GM12878 (cell line): ENCODE measurements around the gene MRTFB. TPM values are rescaled to one million over a fixed set of nuclear protein-coding genes. Genes with fewer than 3 reads are reported as not detected.
"Not testable (repeated sequence)": the region's sequence is repeated elsewhere in the genome, so short reads cannot be mapped to it uniquely, and the experiment has no call there.

ENCODE experiments used
- ATAC-seq: fragments of 200-7000 bp; cut with Tn5 transposase; 3 replicates; pipeline ENCODE4 v1.9.1; 2020; ENCODE audit warnings: mild to moderate bottlenecking, moderate library complexity
- BruUV-seq: library from RNA; stranded (reverse); fragments of 400-500 nt; replicated peaks from 2 replicates; lab custom pipeline; 2021; lab: Mats Ljungman, UMichigan
- CTCF ChIA-PET: fragments of 300-600 bp; sonication (Branson Sonifier 250); formaldehyde crosslinking; extraction: SDS; loops from one replicate; lab custom pipeline; 2021; ENCODE audit warnings: inconsistent platforms; lab: Yijun Ruan, JAX
- POLR2A ChIA-PET: fragments of 350-600 bp; formaldehyde crosslinking; extraction: SDS; loops from one replicate; lab custom pipeline; 2021; ENCODE audit warnings: inconsistent platforms; lab: Charles Lee
- RAD21 ChIA-PET: fragments of 300-600 bp; sonication (Branson Sonifier 250); formaldehyde crosslinking; loops from one replicate; lab custom pipeline; 2023; ENCODE audit warnings: antibody characterized with exemption; ENCODE audit not compliant: unreplicated experiment; lab: Charles Lee
- SMC1A ChIA-PET: fragments of 300-600 bp; sonication (Branson Sonifier 250); formaldehyde crosslinking; loops from one replicate; lab custom pipeline; 2023; ENCODE audit not compliant: unreplicated experiment, uncharacterized antibody; lab: Charles Lee
- DNase-seq: peaks from one replicate; pipeline ENCODE4 v3.0.0-alpha.2; 2011; ENCODE audit warnings: low read depth, low spot score
- FAIRE-seq: peaks from 3 replicates; lab custom pipeline; 2011; peaks lifted over from hg19 to GRCh38; lab: Jason Lieb, UNC
- H2AFZ ChIP-seq: 2 replicates; pipeline ENCODE4 v1.6.0; 2011; ENCODE audit warnings: low read depth, low read length, control low read depth; ENCODE audit not compliant: control insufficient read depth
- H3K27ac ChIP-seq: 2 replicates; pipeline ENCODE4 v1.5.1; 2011; ENCODE audit warnings: control low read depth; ENCODE audit not compliant: control insufficient read depth, insufficient read depth
- H3K27me3 ChIP-seq, 2 experiments: replicated peaks in 1 of 2; 2 replicates each; pipeline versions ENCODE4 v1.6.0 to v1.6.1; 2011; ENCODE audit warnings: low read length in 1 of 2; ENCODE audit not compliant: control insufficient read depth in 2 of 2, insufficient read depth in 2 of 2
- H3K36me3 ChIP-seq, 2 experiments: 2 replicates each; pipeline ENCODE4 v1.5.1; 2011; ENCODE audit warnings: low read length in 1 of 2; ENCODE audit not compliant: control insufficient read depth in 2 of 2, insufficient read depth in 2 of 2
- H3K4me1 ChIP-seq: 2 replicates; pipeline ENCODE4 v1.6.1; 2011; ENCODE audit warnings: mild to moderate bottlenecking, low read length, moderate library complexity, mixed read lengths; ENCODE audit not compliant: control insufficient read depth, insufficient read depth
- H3K4me2 ChIP-seq: 2 replicates; pipeline ENCODE4 v1.6.0; 2011; ENCODE audit warnings: control low read depth; ENCODE audit not compliant: control insufficient read depth, insufficient read depth
- H3K4me3 ChIP-seq: fragments of 200-600 bp; sonication (generic); 2 replicates; pipeline ENCODE4 v1.5.1; 2016
- H3K79me2 ChIP-seq: 2 replicates; pipeline ENCODE4 v1.6.0; 2011; ENCODE audit warnings: low read length; ENCODE audit not compliant: control insufficient read depth, insufficient read depth
- H3K9ac ChIP-seq: 2 replicates; pipeline ENCODE4 v1.8.0; 2011; ENCODE audit warnings: low read length, control low read depth, mixed read lengths; ENCODE audit not compliant: control insufficient read depth, insufficient read depth
- H3K9me3 ChIP-seq: replicated peaks from 3 replicates; pipeline ENCODE4 v1.5.1; 2011; ENCODE audit warnings: mild to moderate bottlenecking, low read length; ENCODE audit not compliant: control insufficient read depth, insufficient read depth
- H4K20me1 ChIP-seq: 2 replicates; pipeline ENCODE4 v1.6.0; 2011; ENCODE audit not compliant: control insufficient read depth, insufficient read depth
- WGBS: methylation state at CpG from one replicate; pipeline ENCODE4 v1.1.6; 2016; ENCODE audit warnings: low lambda C conversion rate; ENCODE audit not compliant: insufficient replicate concordance, insufficient coverage; ENCODE audit errors: missing lambda C conversion rate; 5-methylcytosine and 5-hydroxymethylcytosine counted together
- in situ Hi-C: fragments of 300-500 bp; cut with MboI; formaldehyde crosslinking; loops from 9 replicates; pipeline ENCODE4 v1.14.3; 2018; ENCODE audit warnings: mixed read lengths
- intact Hi-C: fragments of 100-400 bp; cut with micrococcal nuclease; formaldehyde crosslinking; loops from one replicate; pipeline ENCODE4 v1.14.2; 2022; ENCODE audit not compliant: unreplicated experiment
- polyA plus RNA-seq, 11 experiments: library from polyadenylated mRNA; depleted of rRNA in 4 of 11; unstranded in 6 of 11; stranded (reverse) in 5 of 11; fragments of >200 nt; fragmentation: Nextera tagmentation in 4 of 11; fragmentation: Illumina TruSeq in 1 of 11; extraction: Ambion mirVana in 4 of 11; extraction: Trizol in 1 of 11; gene quantifications; 1 replicate in 1 of 11; 2 replicates in 10 of 11; pipeline versions ENCODE4 v1.2.1 to v1.2.3, GENCODE V29; 2011 to 2016; ENCODE audit warnings: inconsistent platforms in 2 of 11, missing spikeins in 2 of 11, low read depth in 1 of 11
- total RNA-seq, 4 experiments: library from RNA; depleted of rRNA in 3 of 4; stranded (reverse); fragments of >200 nt in 3 of 4; fragmentation: Illumina TruSeq in 1 of 4; extraction: Trizol in 1 of 4; gene quantifications; 2 replicates each; pipeline versions ENCODE4 v1.2.1 to v1.2.3, GENCODE V29; 2013 to 2021
- TF ChIP-seq, protein P1 (sequence below): fragments of 150-350 bp; IDR thresholded peaks from 2 replicates; pipeline ENCODE4 v1.6.1; 2016; ENCODE audit warnings: low read depth, low read length

The MRTFB gene
- total and polyA plus RNA-seq, 10 of the 15 experiments (the other 5 are each of a cell fraction or from before 2014, with no cell fraction given) = 2.1 to 14.3 (median 8.0) TPM

DNA sequence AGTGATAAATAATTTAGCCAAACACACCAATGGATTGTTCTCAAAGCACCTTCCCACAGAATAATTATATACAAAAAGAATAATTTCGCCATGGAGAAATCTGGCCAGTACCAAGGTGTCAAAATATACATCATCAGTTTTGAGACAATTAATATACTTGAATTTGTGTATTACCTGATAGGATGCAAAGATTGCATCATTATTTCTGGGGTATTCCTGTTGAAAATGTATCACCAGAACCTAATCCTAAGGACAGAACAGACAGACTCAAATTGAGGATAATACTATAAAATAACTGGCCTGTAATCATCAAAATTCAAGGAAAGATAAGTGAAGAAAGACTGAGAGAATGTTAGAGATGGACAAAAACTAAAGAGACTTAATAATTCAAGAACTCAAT, 111.9 kb downstream of the MRTFB start (continued):
- TF ChIP-seq, protein P1, sequence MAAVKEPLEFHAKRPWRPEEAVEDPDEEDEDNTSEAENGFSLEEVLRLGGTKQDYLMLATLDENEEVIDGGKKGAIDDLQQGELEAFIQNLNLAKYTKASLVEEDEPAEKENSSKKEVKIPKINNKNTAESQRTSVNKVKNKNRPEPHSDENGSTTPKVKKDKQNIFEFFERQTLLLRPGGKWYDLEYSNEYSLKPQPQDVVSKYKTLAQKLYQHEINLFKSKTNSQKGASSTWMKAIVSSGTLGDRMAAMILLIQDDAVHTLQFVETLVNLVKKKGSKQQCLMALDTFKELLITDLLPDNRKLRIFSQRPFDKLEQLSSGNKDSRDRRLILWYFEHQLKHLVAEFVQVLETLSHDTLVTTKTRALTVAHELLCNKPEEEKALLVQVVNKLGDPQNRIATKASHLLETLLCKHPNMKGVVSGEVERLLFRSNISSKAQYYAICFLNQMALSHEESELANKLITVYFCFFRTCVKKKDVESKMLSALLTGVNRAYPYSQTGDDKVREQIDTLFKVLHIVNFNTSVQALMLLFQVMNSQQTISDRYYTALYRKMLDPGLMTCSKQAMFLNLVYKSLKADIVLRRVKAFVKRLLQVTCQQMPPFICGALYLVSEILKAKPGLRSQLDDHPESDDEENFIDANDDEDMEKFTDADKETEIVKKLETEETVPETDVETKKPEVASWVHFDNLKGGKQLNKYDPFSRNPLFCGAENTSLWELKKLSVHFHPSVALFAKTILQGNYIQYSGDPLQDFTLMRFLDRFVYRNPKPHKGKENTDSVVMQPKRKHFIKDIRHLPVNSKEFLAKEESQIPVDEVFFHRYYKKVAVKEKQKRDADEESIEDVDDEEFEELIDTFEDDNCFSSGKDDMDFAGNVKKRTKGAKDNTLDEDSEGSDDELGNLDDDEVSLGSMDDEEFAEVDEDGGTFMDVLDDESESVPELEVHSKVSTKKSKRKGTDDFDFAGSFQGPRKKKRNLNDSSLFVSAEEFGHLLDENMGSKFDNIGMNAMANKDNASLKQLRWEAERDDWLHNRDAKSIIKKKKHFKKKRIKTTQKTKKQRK = no peak
- TF ChIP-seq, all 136 proteins: peak for 0

DNA sequence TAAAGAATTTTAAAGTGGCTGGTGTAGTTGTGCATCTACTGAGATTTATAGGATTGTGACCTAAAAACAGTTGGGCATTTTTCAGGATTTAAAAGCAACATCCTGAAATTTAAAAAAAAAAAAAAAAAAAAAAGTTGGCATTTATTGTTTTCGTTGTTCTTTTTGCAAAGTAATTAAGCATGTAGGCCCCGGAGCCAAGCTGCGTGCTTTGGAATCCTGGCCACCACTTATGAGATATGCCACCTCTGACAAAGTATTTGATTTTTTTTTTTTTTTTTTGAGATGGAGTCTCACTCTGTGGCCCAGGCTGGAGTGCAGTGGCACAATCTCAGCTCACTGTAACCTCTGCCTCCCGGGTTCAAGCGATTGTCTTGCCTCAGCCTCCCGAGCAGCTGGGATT, 112.8 kb downstream of the MRTFB start:
- H3K9ac ChIP-seq, in situ Hi-C loops: not testable (repeated sequence)
- 96% methylated on average over 6 of the region's 6 CpGs for WGBS

More for the DNA sequence above, 112.8 kb downstream of the MRTFB start:
- BruUV-seq, POLR2A ChIA-PET, H3K4me1 ChIP-seq, RAD21 ChIA-PET, H3K36me3 ChIP-seq, intact Hi-C loops, H3K27me3 ChIP-seq, H3K27ac ChIP-seq, H4K20me1 ChIP-seq, FAIRE-seq, DNase-seq, H3K4me2 ChIP-seq, H3K4me3 ChIP-seq, H3K9me3 ChIP-seq, H2AFZ ChIP-seq, H3K79me2 ChIP-seq, ATAC-seq: not testable (repeated sequence)
- SMC1A ChIA-PET = interaction anchor here (1.2 kb wide), 2 partner anchors 9 kb away, joined by 3 to 4 read pairs; no protein-coding TSS in a partner anchor
- CTCF ChIA-PET = interaction anchor here (0.5 to 1.3 kb wide), 4 partner anchors 10 to 1409 kb away, joined by 3 to 7 read pairs (median 4); no protein-coding TSS in a partner anchor
